Measurements from ENCODE around the gene FAM50A. TPM values are rescaled to one million over a fixed set of nuclear protein-coding genes. Genes with fewer than 3 reads are reported as not detected.

Gene FAM50A
- polyA plus RNA-seq, 1 experiment, result 69.0 TPM

GRCh38 chrX:154436983-154437752 lies 6.8 kb upstream of the FAM50A start, which contains the start of gene GDI1:
Gene GDI1 (plus strand): TSS chrX:154437154. CDS start chrX:154437255, 101 bp downstream.
- DNase-seq (ENCODE audit: low read depth, low spot score), result no peak
- peak within 1 kb of the TSS; percentile 76 for H3K4me3 ChIP-seq (ENCODE audit: low read depth, low read length)
- ChIA-PET CTCF (no interaction called here), POLR2A (no interaction called here)
- TF ChIP-seq CTCF (IDR thresholded peaks at IDR 0.05; ENCODE audit: low read depth, low read length), result no peak
- no peak within 1 kb of the TSS for H3K27ac ChIP-seq (ENCODE audit: low read depth, low read length)
- H3K27me3 ChIP-seq (ENCODE audit: control insufficient read depth, insufficient read depth, low read length), result no peaks in the 10 kb centered on the region
- no peaks in the 10 kb centered on the region for H3K9me3 ChIP-seq (ENCODE audit: control insufficient read depth, insufficient read depth, low read length)

GRCh38 chrX:154437971-154438893 lies 5.7 kb upstream of the FAM50A start:
- no peak for TF ChIP-seq CTCF (IDR thresholded peaks at IDR 0.05; ENCODE audit: low read depth, low read length)
- ChIA-PET CTCF (no interaction called here), POLR2A (no interaction called here)
- Histone ChIP-seq H3K27me3 (ENCODE audit: control insufficient read depth, insufficient read depth, low read length) (no peaks in the 10 kb centered on the region), H3K27ac (ENCODE audit: low read depth, low read length) (no peak overlapping the region), H3K4me3 (ENCODE audit: low read depth, low read length) (peak overlapping the region; percentile 76), H3K9me3 (ENCODE audit: control insufficient read depth, insufficient read depth, low read length) (no peaks in the 10 kb centered on the region)
- DNase-seq (ENCODE audit: low read depth, low spot score), result no peak

GRCh38 chrX:154439841-154440240 lies 4.1 kb upstream of the FAM50A start:
- Histone ChIP-seq H3K27ac (ENCODE audit: low read depth, low read length) (no peak overlapping the region), H3K4me3 (ENCODE audit: low read depth, low read length) (no peak overlapping the region), H3K9me3 (ENCODE audit: control insufficient read depth, insufficient read depth, low read length) (no peaks in the 10 kb centered on the region), H3K27me3 (ENCODE audit: control insufficient read depth, insufficient read depth, low read length) (no peaks in the 10 kb centered on the region)
- no peak for TF ChIP-seq CTCF (IDR thresholded peaks at IDR 0.05; ENCODE audit: low read depth, low read length)
- ChIA-PET CTCF (no interaction called here), POLR2A (no interaction called here)
- DNase-seq (ENCODE audit: low read depth, low spot score), result no peak

GRCh38 chrX:154440623-154441357 lies 3.2 kb upstream of the FAM50A start:
- Histone ChIP-seq H3K4me3 (ENCODE audit: low read depth, low read length) (no peak overlapping the region), H3K27ac (ENCODE audit: low read depth, low read length) (no peak overlapping the region), H3K27me3 (ENCODE audit: control insufficient read depth, insufficient read depth, low read length) (no peaks in the 10 kb centered on the region), H3K9me3 (ENCODE audit: control insufficient read depth, insufficient read depth, low read length) (no peaks in the 10 kb centered on the region)
- no peak for TF ChIP-seq CTCF (IDR thresholded peaks at IDR 0.05; ENCODE audit: low read depth, low read length)
- no peak for DNase-seq (ENCODE audit: low read depth, low spot score)
- CTCF ChIA-PET, result no interaction called here
- POLR2A ChIA-PET, result no interaction called here

All from AG04450 (cell line).